ENCODE measurements around the gene C20orf202. TPM values are rescaled to one million over a fixed set of nuclear protein-coding genes. Genes with fewer than 3 reads are reported as not detected.

Gene C20orf202
- total RNA-seq, 2 donors from 2014 or later: 0.40 TPM; not detected in 1

- Mint-ChIP-seq H3K4me3 (no peak overlapping the region), H3K4me1 (ENCODE audit: low read depth in 2 of 2) (no peaks in the 10 kb centered on the region), H3K27me3 (peaks cover 19 to 28% of the 10 kb centered on the region in 2 donors), H3K27ac (no peak overlapping the region), H3K9me3 (no peaks in the 10 kb centered on the region), H3K36me3 (peaks cover 4% of the 10 kb centered on the region)
- DNase-seq (ENCODE audit: low spot score) (no peak), ATAC-seq (no peak)
Observed at GRCh38 chr20:1255675-1256074, 52.4 kb downstream of the C20orf202 start.

Other genes with a start within 250 kb of the C20orf202 start
- gene RSPO4, start 201.1 kb upstream of the C20orf202 start, total RNA-seq: under 1 TPM in 1 of 2 donors, not detected in 1; 0.19 TPM
- gene PSMF1, start 84.9 kb upstream of the C20orf202 start, total RNA-seq: 100 to 1,000 TPM; 145 to 161 TPM
- not detected for gene TMEM74B, start 18.5 kb upstream of the C20orf202 start, total RNA-seq
- not detected for gene RAD21L1, start 22.6 kb downstream of the C20orf202 start, total RNA-seq
- 1 to 10 TPM; 1.5 to 1.9 TPM for gene SNPH, start 62.8 kb downstream of the C20orf202 start, total RNA-seq
- gene SDCBP2, start 125.7 kb downstream of the C20orf202 start, total RNA-seq: 1 to 10 TPM in 1 of 2 donors, under 1 TPM in 1; 0.89 to 1.5 TPM
- gene FKBP1A, start 189.6 kb downstream of the C20orf202 start, total RNA-seq: 100 to 1,000 TPM; 167 to 229 TPM